ENCODE data around the gene NFATC2. TPM values are rescaled to one million over a fixed set of nuclear protein-coding genes. Genes with fewer than 3 reads are reported as not detected.

The NFATC2 gene
- total and polyA plus RNA-seq, 12 donors = 0.43 to 5.7 (median 3.3) TPM

GRCh38 chr20:51416532-51417249 is 125.8 kb downstream of the NFATC2 start:
- DNase-seq (no peak), ATAC-seq (peak in 3 of 8 donors; percentile 24 to 32 (median 29))
- no peaks in the 10 kb centered on the region for H3K36me3 ChIP-seq
- H3K4me3 ChIP-seq = no peak overlapping the region
- no peak for TF ChIP-seq CTCF (IDR thresholded peaks at IDR 0.05)
- no peaks in the 10 kb centered on the region for H3K9me3 ChIP-seq
- peak overlapping the region in 5 of 10 donors; percentile 3 to 76 (median 47) for H3K27ac ChIP-seq
- 72 to 75% methylated on average over 6 of the region's 6 CpGs for WGBS, 2 donors
- peaks cover 3 to 46% (median 28%) of the 10 kb centered on the region in 9 donors for H3K4me1 ChIP-seq
- no peaks in the 10 kb centered on the region for H3K27me3 ChIP-seq
- intact Hi-C loops (cut with DNase I) = no loop called here

- ATAC-seq = no peak
- TF ChIP-seq CTCF (IDR thresholded peaks at IDR 0.05) = no peak
- peaks cover 3 to 40% (median 28%) of the 10 kb centered on the region in 9 donors for H3K4me1 ChIP-seq
These were observed 128.7 kb downstream of the NFATC2 start for GRCh38 chr20:51413857-51414256.

GRCh38 chr20:51412951-51413481 is 129.5 kb downstream of the NFATC2 start:
- no peaks in the 10 kb centered on the region for H3K27me3 ChIP-seq
- peak overlapping the region in 1 of 10 donors; percentile 57 for H3K27ac ChIP-seq
- intact Hi-C loops (cut with DNase I) = no loop called here
- H3K4me1 ChIP-seq = peaks cover 3 to 39% (median 28%) of the 10 kb centered on the region in 9 donors
- DNase-seq = no peak
- TF ChIP-seq CTCF (IDR thresholded peaks at IDR 0.05) = no peak
- peaks cover 0 to 8% (median 0%) of the 10 kb centered on the region in 9 donors for H3K36me3 ChIP-seq
- H3K9me3 ChIP-seq = no peaks in the 10 kb centered on the region
- WGBS, 2 donors = 30 to 43% methylated on average over 14 to 15 of the region's 15 CpGs
- H3K4me3 ChIP-seq = no peak overlapping the region
- ATAC-seq = peak; percentile 24 to 83 (median 48)

More at GRCh38 chr20:51413857-51414256, 128.7 kb downstream of the NFATC2 start:
- no peak overlapping the region for H3K4me3 ChIP-seq
- intact Hi-C loops (cut with DNase I) = no loop called here
- peak overlapping the region in 1 of 10 donors; percentile 57 for H3K27ac ChIP-seq
- no peaks in the 10 kb centered on the region for H3K27me3 ChIP-seq
- no peak for DNase-seq
- peaks cover 0 to 8% (median 0%) of the 10 kb centered on the region in 9 donors for H3K36me3 ChIP-seq
- no peaks in the 10 kb centered on the region for H3K9me3 ChIP-seq
- WGBS, 2 donors = 90 to 93% methylated on average over 5 of the region's 5 CpGs

- ATAC-seq = peak; percentile 43 to 85 (median 72)
- Histone ChIP-seq H3K27me3 (no peaks in the 10 kb centered on the region), H3K27ac (peak overlapping the region in 5 of 10 donors; percentile 6 to 56 (median 28)), H3K9me3 (no peaks in the 10 kb centered on the region), H3K36me3 (peaks cover 0 to 9% (median 0%) of the 10 kb centered on the region in 9 donors), H3K4me1 (peaks cover 3 to 33% (median 22%) of the 10 kb centered on the region in 9 donors), H3K4me3 (peak overlapping the region in 1 of 10 donors; percentile 8)
- 19 to 20% methylated on average over 12 of the region's 12 CpGs for WGBS, 2 donors
- no peak for TF ChIP-seq CTCF (IDR thresholded peaks at IDR 0.05)
- DNase-seq = peak; percentile 32 to 42
- intact Hi-C loops (cut with DNase I) = no loop called here
These were observed 130.1 kb downstream of the NFATC2 start for GRCh38 chr20:51412333-51412871.

All from heart right ventricle (tissue), 16 donors.